HepG2 (cell line): Measurements from ENCODE around the gene EIF4G1. TPM values are rescaled to one million over a fixed set of nuclear protein-coding genes. Genes with fewer than 3 reads are reported as not detected.

Experiments used
- ATAC-seq: fragments of 200-7000 bp; cut with Tn5 transposase; 3 replicates; pipeline ENCODE4 v1.9.1; 2020; ENCODE audit warnings: mild to moderate bottlenecking, moderate library complexity
- BruUV-seq: library from RNA; stranded (reverse); fragments of 400-500 nt; replicated peaks from 2 replicates; lab custom pipeline; 2021; lab: Mats Ljungman, UMichigan
- CTCF ChIA-PET: fragments of 300-600 bp; formaldehyde crosslinking; extraction: SDS; loops from one replicate; lab custom pipeline; 2021; ENCODE audit warnings: low total read pairs, inconsistent platforms, low intra/inter-chr PET ratio; lab: Yijun Ruan, JAX
- POLR2A ChIA-PET: fragments of 350-600 bp; sonication (Branson Sonifier 250); formaldehyde crosslinking; loops from one replicate; lab custom pipeline; 2020; ENCODE audit warnings: antibody characterized with exemption, inconsistent platforms; lab: Yijun Ruan, JAX
- DNase-seq: peaks from one replicate; pipeline ENCODE4 v3.0.0-alpha.2; 2015; ENCODE audit warnings: low spot score
- FAIRE-seq: peaks from 3 replicates; lab custom pipeline; 2011; peaks lifted over from hg19 to GRCh38; lab: Jason Lieb, UNC
- H2AFZ ChIP-seq: one replicate; pipeline ENCODE4 v1.6.1; 2011; ENCODE audit warnings: low read length, inconsistent platforms
- H3K27ac ChIP-seq: fragments of 300-600 bp; 3 replicates; pipeline ENCODE4 v1.8.0; 2011; ENCODE audit warnings: mixed run types, mild to moderate bottlenecking, mixed read lengths, low read length, inconsistent platforms; ENCODE audit not compliant: insufficient read depth; ENCODE audit errors: extremely low read length
- H3K27me3 ChIP-seq, 2 experiments: fragments of 200-600 bp in 1 of 2; 2 replicates in 1 of 2; 3 replicates in 1 of 2; pipeline versions ENCODE4 v1.6.0 to v1.8.0; 2011; ENCODE audit warnings: low read length in 2 of 2, mild to moderate bottlenecking in 2 of 2, moderate library complexity in 2 of 2, inconsistent platforms in 1 of 2; ENCODE audit not compliant: insufficient read depth in 2 of 2, control insufficient read depth in 1 of 2
- H3K36me3 ChIP-seq, 2 experiments: fragments of 200-600 bp in 1 of 2; replicated peaks in 1 of 2; 2 replicates in 1 of 2; 3 replicates in 1 of 2; pipeline versions ENCODE4 v1.5.1 to v1.8.0; 2011; ENCODE audit warnings: low read length in 2 of 2, inconsistent platforms in 1 of 2; ENCODE audit not compliant: insufficient read depth in 2 of 2, control insufficient read depth in 1 of 2
- H3K4me1 ChIP-seq: 2 replicates; pipeline ENCODE4 v1.5.1; 2012; ENCODE audit warnings: low read length, inconsistent platforms; ENCODE audit not compliant: insufficient read depth
- H3K4me2 ChIP-seq: 2 replicates; pipeline ENCODE4 v1.6.0; 2011; ENCODE audit warnings: low read depth, low read length, inconsistent platforms
- H3K4me3 ChIP-seq, 3 experiments: fragments of 200-600 bp in 1 of 3; sonication (generic), shearing (Covaris generic) in 1 of 3; replicated peaks in 1 of 3; 2 replicates each; pipeline ENCODE4 v1.5.1; 2011 to 2016; ENCODE audit warnings: low read length in 3 of 3, inconsistent platforms in 2 of 3, low read depth in 2 of 3, mild to moderate bottlenecking in 2 of 3, control low read depth in 1 of 3, mixed read lengths in 1 of 3; ENCODE audit not compliant: insufficient read depth in 1 of 3
- H3K79me2 ChIP-seq: one replicate; pipeline ENCODE4 v1.6.1; 2011; ENCODE audit warnings: low read length, inconsistent platforms; ENCODE audit not compliant: insufficient read depth
- H3K9ac ChIP-seq: 2 replicates; pipeline ENCODE4 v1.6.0; 2011; ENCODE audit warnings: mild to moderate bottlenecking, low read depth, low read length, inconsistent platforms; ENCODE audit not compliant: insufficient read depth
- H3K9me3 ChIP-seq: 2 replicates; pipeline ENCODE4 v1.5.1; 2012; ENCODE audit warnings: mild to moderate bottlenecking, low read length
- H4K20me1 ChIP-seq: 2 replicates; pipeline ENCODE4 v1.6.0; 2011; ENCODE audit warnings: inconsistent platforms, mild to moderate bottlenecking, low read length, moderate library complexity; ENCODE audit not compliant: insufficient read depth
- NCOA1 ChIP-seq: sonication (generic); formaldehyde crosslinking; IDR thresholded peaks from 2 replicates; pipeline ENCODE4 v1.9.0; 2021; ENCODE audit warnings: missing genetic modification reagents
- PITX1 ChIP-seq: sonication (generic); formaldehyde crosslinking; IDR thresholded peaks from 2 replicates; pipeline ENCODE4 v1.5.1; 2020; ENCODE audit warnings: mild to moderate bottlenecking, missing genetic modification reagents
- ZNF138 ChIP-seq: sonication (generic); formaldehyde crosslinking; IDR thresholded peaks from 2 replicates; pipeline ENCODE4 v1.5.0; 2020; ENCODE audit warnings: mild to moderate bottlenecking, low read depth, missing genetic modification reagents
- ZNF232 ChIP-seq: sonication (generic); formaldehyde crosslinking; IDR thresholded peaks from 2 replicates; pipeline ENCODE4 v1.4.0; 2020; ENCODE audit warnings: missing genetic modification reagents, borderline replicate concordance
- ZNF264 ChIP-seq: sonication (generic); formaldehyde crosslinking; IDR thresholded peaks from 2 replicates; pipeline ENCODE4 v1.4.0; 2020; ENCODE audit warnings: missing genetic modification reagents
- ZNF629 ChIP-seq: sonication (generic); formaldehyde crosslinking; conservative IDR thresholded peaks from 2 replicates; pipeline ENCODE4 v1.5.0; 2020; ENCODE audit warnings: missing genetic modification reagents
- ZNF709 ChIP-seq: sonication (generic); formaldehyde crosslinking; IDR thresholded peaks from 2 replicates; pipeline ENCODE4 v1.5.0; 2020; ENCODE audit warnings: mild to moderate bottlenecking, missing genetic modification reagents
- ZNF781 ChIP-seq: sonication (generic); formaldehyde crosslinking; IDR thresholded peaks from 2 replicates; pipeline ENCODE4 v1.5.1; 2020; ENCODE audit warnings: borderline replicate concordance, mild to moderate bottlenecking, missing genetic modification reagents; ENCODE audit errors: not compliant biosample characterization
- ZSCAN21 ChIP-seq: sonication (generic); formaldehyde crosslinking; IDR thresholded peaks from 2 replicates; pipeline ENCODE4 v1.8.0; 2022; ENCODE audit warnings: mild to moderate bottlenecking, missing genetic modification reagents, moderate library complexity, borderline replicate concordance
- WGBS: methylation state at CpG from one replicate; pipeline ENCODE4 v1.1.6; 2017; ENCODE audit warnings: low lambda C conversion rate; 5-methylcytosine and 5-hydroxymethylcytosine counted together
- in situ Hi-C: cut with HindIII; loops from 2 replicates; pipeline ENCODE4 v1.10.0; 2017; ENCODE audit warnings: low pct_unique_long_range_greater_than_20kb; ENCODE audit not compliant: extremely low pct_ligation_motif_present
- intact Hi-C: fragments of 100-400 bp; cut with micrococcal nuclease; formaldehyde crosslinking; loops from one replicate; pipeline ENCODE4 v1.10.0; 2022; ENCODE audit not compliant: unreplicated experiment
- polyA plus RNA-seq, 8 experiments: library from polyadenylated mRNA; depleted of rRNA in 3 of 8; stranded (reverse) in 7 of 8; unstranded in 1 of 8; fragments of >200 nt; fragmentation: Illumina TruSeq in 4 of 8; extraction: Trizol in 4 of 8; gene quantifications; 2 replicates each; pipeline versions ENCODE4 v1.2.1 to v1.2.3, GENCODE V29; 2011 to 2016; ENCODE audit warnings: low read depth in 4 of 8, missing spikeins in 1 of 8, mixed read lengths in 1 of 8; ENCODE audit not compliant: insufficient read depth in 1 of 8
- total RNA-seq, 5 experiments: library from RNA; depleted of rRNA; stranded (reverse); fragments of >200 nt; fragmentation: Illumina TruSeq; extraction: Trizol; gene quantifications; 2 replicates each; pipeline ENCODE4 v1.2.3, GENCODE V29; 2016; ENCODE audit warnings: low read depth in 1 of 5
- TF ChIP-seq, protein P1 (sequence below): sonication (generic); formaldehyde crosslinking; IDR thresholded peaks from 2 replicates; pipeline ENCODE4 v1.5.0; 2020; ENCODE audit warnings: missing genetic modification reagents
- TF ChIP-seq, protein P2 (sequence below): sonication (generic); formaldehyde crosslinking; IDR thresholded peaks from 2 replicates; pipeline ENCODE4 v1.5.0; 2020; ENCODE audit warnings: missing genetic modification reagents, mild to moderate bottlenecking, borderline replicate concordance

EIF4G1 gene
- total and polyA plus RNA-seq, 2 of the 13 experiments (the other 11 are each of a cell fraction or from before 2014, with no cell fraction given): 208 to 213 TPM

DNA sequence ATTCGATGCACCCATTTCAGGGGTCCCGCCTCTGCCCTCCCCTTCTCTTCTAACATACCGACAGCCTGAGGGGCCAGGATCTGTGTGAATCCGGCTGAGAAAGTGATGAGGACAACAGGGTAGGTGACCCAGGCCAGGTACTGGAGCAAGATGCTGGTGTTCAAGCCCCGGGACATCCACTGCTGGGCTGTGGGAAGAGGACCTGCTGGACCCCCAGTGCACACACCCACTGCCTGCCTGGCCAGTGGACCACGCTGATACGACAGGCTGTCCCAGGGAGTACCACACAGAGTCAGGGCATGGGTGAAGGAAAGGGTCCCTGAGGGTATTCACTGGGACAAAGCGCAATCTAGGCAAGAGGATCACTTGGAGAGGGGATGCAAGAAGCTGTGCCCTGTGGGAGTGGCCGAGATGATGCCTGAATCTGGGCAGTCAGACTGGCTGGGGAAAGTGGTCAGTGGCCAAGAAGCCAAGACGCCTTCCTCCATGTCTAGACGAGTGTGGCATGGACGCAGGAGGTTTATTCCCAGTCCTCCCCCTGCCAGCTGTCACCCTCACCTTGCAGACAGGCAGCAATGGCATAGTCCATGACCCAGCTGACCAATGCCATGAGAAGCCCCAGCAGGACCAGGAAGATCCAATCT is 43.8 kb downstream of the EIF4G1 start:
- in situ Hi-C loops: no loop called here
- POLR2A ChIA-PET: no interaction called here
- no peak overlapping the region for H3K9ac ChIP-seq
- H4K20me1 ChIP-seq: 0 out of 2 replicates have a peak, but pooled peaks cover 3% of the 10 kb centered on the region
- DNase-seq (no peak), FAIRE-seq (no peak), ATAC-seq (no peak)
- H2AFZ ChIP-seq: no peak overlapping the region
- no TSS peak for BruUV-seq
- intact Hi-C loops: no loop called here
- peaks cover 14% of the 10 kb centered on the region for H3K79me2 ChIP-seq
- H3K4me2 ChIP-seq: no peak overlapping the region
- peaks cover 23% of the 10 kb centered on the region for H3K4me1 ChIP-seq
- H3K9me3 ChIP-seq: no peaks in the 10 kb centered on the region
- WGBS: 98% methylated on average over 12 of the region's 12 CpGs
- no peak overlapping the region for H3K27ac ChIP-seq
- CTCF ChIA-PET: no interaction called here
- H3K36me3 ChIP-seq: peaks cover 8 to 43% of the 10 kb centered on the region in 2 experiments; a peak in 4 of 5 replicates
- H3K4me3 ChIP-seq: no peak overlapping the region
- TF ChIP-seq, protein P1, sequence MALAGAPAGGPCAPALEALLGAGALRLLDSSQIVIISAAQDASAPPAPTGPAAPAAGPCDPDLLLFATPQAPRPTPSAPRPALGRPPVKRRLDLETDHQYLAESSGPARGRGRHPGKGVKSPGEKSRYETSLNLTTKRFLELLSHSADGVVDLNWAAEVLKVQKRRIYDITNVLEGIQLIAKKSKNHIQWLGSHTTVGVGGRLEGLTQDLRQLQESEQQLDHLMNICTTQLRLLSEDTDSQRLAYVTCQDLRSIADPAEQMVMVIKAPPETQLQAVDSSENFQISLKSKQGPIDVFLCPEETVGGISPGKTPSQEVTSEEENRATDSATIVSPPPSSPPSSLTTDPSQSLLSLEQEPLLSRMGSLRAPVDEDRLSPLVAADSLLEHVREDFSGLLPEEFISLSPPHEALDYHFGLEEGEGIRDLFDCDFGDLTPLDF (CRISPR knock-in tag): no peak
- TF ChIP-seq, protein P2, sequence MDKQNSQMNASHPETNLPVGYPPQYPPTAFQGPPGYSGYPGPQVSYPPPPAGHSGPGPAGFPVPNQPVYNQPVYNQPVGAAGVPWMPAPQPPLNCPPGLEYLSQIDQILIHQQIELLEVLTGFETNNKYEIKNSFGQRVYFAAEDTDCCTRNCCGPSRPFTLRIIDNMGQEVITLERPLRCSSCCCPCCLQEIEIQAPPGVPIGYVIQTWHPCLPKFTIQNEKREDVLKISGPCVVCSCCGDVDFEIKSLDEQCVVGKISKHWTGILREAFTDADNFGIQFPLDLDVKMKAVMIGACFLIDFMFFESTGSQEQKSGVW (CRISPR knock-in tag): no peak
- TF ChIP-seq ZNF264 (CRISPR knock-in tag) (no peak), ZNF781 (CRISPR knock-in tag) (no peak), ZNF232 (no peak), ZNF709 (no peak), NCOA1 (no peak), ZNF629 (CRISPR knock-in tag) (no peak), ZSCAN21 (CRISPR knock-in tag) (no peak), PITX1 (CRISPR knock-in tag) (no peak), ZNF138 (CRISPR knock-in tag) (no peak)
- no peaks in the 10 kb centered on the region; a peak in 1 of 5 replicates for H3K27me3 ChIP-seq
